Measurements from ENCODE around the gene PACSIN1. TPM values are rescaled to one million over a fixed set of nuclear protein-coding genes. Genes with fewer than 3 reads are reported as not detected.

Gene PACSIN1
- total RNA-seq, 1 experiment from 2014 or later, result 5.0 TPM

- Histone ChIP-seq H4K20me1 (ENCODE audit: insufficient read depth) (no peaks in the 10 kb centered on the region), H3K79me2 (ENCODE audit: insufficient read depth, low read length) (no peaks in the 10 kb centered on the region), H3K9ac (ENCODE audit: low read length) (no peak overlapping the region), H3K4me3 (replicated peaks in 1 of 2; ENCODE audit: low read depth in 1 of 2, low read length in 2 of 2) (no peak overlapping the region), H3K36me3 (ENCODE audit: control insufficient read depth in 1 of 2, insufficient read depth in 2 of 2, low read length in 2 of 2) (no peaks in the 10 kb centered on the region; a peak in 1 of 4 replicates), H3K4me1 (ENCODE audit: control insufficient read depth in 1 of 2, insufficient read depth in 2 of 2, low read length in 2 of 2) (no peaks in the 10 kb centered on the region), H3K9me2 (ENCODE audit: insufficient read depth) (no peaks in the 10 kb centered on the region), H2AFZ (ENCODE audit: low read depth, low read length, poor library complexity, severe bottlenecking) (no peak overlapping the region), H3K9me3 (ENCODE audit: control insufficient read depth in 1 of 2, insufficient read depth in 1 of 2, low read depth in 1 of 2, low read length in 2 of 2) (no peaks in the 10 kb centered on the region), H3K27me3 (ENCODE audit: insufficient read depth, low read length) (no peaks in the 10 kb centered on the region), H3K4me2 (ENCODE audit: low read length) (no peak overlapping the region), H3K27ac (ENCODE audit: low read depth, low read length) (no peak overlapping the region)
- intact Hi-C loops (cut with micrococcal nuclease), result no loop called here
- TF ChIP-seq FOSL1 (IDR thresholded peaks at IDR 0.05; ENCODE audit: low read depth), result no peak
- no peak for TF ChIP-seq TCF7L2 (IDR thresholded peaks at IDR 0.05; ENCODE audit: borderline replicate concordance, extremely low read depth, insufficient read depth, insufficient read length)
- no peak for TF ChIP-seq SIN3A (IDR thresholded peaks at IDR 0.05; ENCODE audit: low read depth)
- TF ChIP-seq REST (IDR thresholded peaks at IDR 0.05; ENCODE audit: low read depth), result no peak
- TF ChIP-seq, protein P1, sequence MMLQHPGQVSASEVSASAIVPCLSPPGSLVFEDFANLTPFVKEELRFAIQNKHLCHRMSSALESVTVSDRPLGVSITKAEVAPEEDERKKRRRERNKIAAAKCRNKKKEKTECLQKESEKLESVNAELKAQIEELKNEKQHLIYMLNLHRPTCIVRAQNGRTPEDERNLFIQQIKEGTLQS (IDR thresholded peaks at IDR 0.05), result no peak
- TF ChIP-seq MAX (IDR thresholded peaks at IDR 0.05), result no peak
- TF ChIP-seq RAD21 (IDR thresholded peaks at IDR 0.05; ENCODE audit: low read depth), result no peak
- no peak for TF ChIP-seq CBX3 (IDR thresholded peaks at IDR 0.05; ENCODE audit: low read depth)
- BruUV-seq (replicated peaks), result no TSS peak
- CTCF ChIA-PET, result no interaction called here
- no peak for ATAC-seq
- DNase-seq (ENCODE audit: low read depth, low spot score), result no peak
- RAD21 ChIA-PET (ENCODE audit: low non-redundant PET in 1 of 2, low total read pairs in 2 of 2, uncharacterized antibody in 2 of 2, unreplicated experiment in 2 of 2), result no interaction called here
- POLR2A ChIA-PET, result no interaction called here
These were observed 115.7 kb downstream of the PACSIN1 start for GRCh38 chr6:34581561-34581920.
